ES-I3 (cell line): ENCODE data around the gene QRICH1.
A peak's percentile ranks its signal among the peaks of the same experiment; 100 is the strongest.

Experiments used
- H3K36me3 ChIP-seq: 2 replicates; pipeline ENCODE4 v1.6.1; 2013; ENCODE audit warnings: mild to moderate bottlenecking, low read length, control low read depth, moderate library complexity; ENCODE audit not compliant: insufficient read depth
- H3K4me1 ChIP-seq: 2 replicates; pipeline ENCODE4 v1.6.1; 2013; ENCODE audit warnings: mild to moderate bottlenecking, control low read depth, low read length; ENCODE audit not compliant: insufficient read depth
- H3K9ac ChIP-seq: 2 replicates; pipeline ENCODE4 v1.6.1; 2013; ENCODE audit warnings: low read depth, mild to moderate bottlenecking, low read length, moderate library complexity
- H3K9me3 ChIP-seq: 2 replicates; pipeline ENCODE4 v1.6.1; 2013; ENCODE audit warnings: mild to moderate bottlenecking, low read length, moderate library complexity; ENCODE audit not compliant: control insufficient read depth, insufficient read depth

QRICH1 gene

GRCh38 chr3:48993834-48994233 lies 100.0 kb downstream of the QRICH1 start:
- H3K4me1 ChIP-seq, result peaks cover 3% of the 10 kb centered on the region
- H3K9ac ChIP-seq, result no peak overlapping the region
- no peaks in the 10 kb centered on the region for H3K36me3 ChIP-seq
- H3K9me3 ChIP-seq, result no peaks in the 10 kb centered on the region

GRCh38 chr3:48991851-48992545 lies 101.9 kb downstream of the QRICH1 start:
- no peak overlapping the region for H3K9ac ChIP-seq
- H3K36me3 ChIP-seq, result no peaks in the 10 kb centered on the region
- H3K9me3 ChIP-seq, result no peaks in the 10 kb centered on the region
- peaks cover 3% of the 10 kb centered on the region for H3K4me1 ChIP-seq

- peaks cover 3% of the 10 kb centered on the region for H3K4me1 ChIP-seq
- H3K9ac ChIP-seq, result peak overlapping the region; percentile 88
- H3K36me3 ChIP-seq, result peaks cover 4% of the 10 kb centered on the region; the same call in 1 of the 2 replicates
- H3K9me3 ChIP-seq, result no peaks in the 10 kb centered on the region
Measured at GRCh38 chr3:48990636-48991469, 103.0 kb downstream of the QRICH1 start.

GRCh38 chr3:48989796-48990635 lies 103.9 kb downstream of the QRICH1 start, which contains the start of gene P4HTM:
P4HTM (plus strand) TSS chr3:48990241; CDS start chr3:48990257, 16 bp downstream.
- Histone ChIP-seq H3K36me3 (peaks cover 7% of the 10 kb centered on the region), H3K9me3 (no peaks in the 10 kb centered on the region), H3K9ac (peak within 1 kb of the TSS; percentile 88), H3K4me1 (peaks cover 3% of the 10 kb centered on the region)

DNA sequence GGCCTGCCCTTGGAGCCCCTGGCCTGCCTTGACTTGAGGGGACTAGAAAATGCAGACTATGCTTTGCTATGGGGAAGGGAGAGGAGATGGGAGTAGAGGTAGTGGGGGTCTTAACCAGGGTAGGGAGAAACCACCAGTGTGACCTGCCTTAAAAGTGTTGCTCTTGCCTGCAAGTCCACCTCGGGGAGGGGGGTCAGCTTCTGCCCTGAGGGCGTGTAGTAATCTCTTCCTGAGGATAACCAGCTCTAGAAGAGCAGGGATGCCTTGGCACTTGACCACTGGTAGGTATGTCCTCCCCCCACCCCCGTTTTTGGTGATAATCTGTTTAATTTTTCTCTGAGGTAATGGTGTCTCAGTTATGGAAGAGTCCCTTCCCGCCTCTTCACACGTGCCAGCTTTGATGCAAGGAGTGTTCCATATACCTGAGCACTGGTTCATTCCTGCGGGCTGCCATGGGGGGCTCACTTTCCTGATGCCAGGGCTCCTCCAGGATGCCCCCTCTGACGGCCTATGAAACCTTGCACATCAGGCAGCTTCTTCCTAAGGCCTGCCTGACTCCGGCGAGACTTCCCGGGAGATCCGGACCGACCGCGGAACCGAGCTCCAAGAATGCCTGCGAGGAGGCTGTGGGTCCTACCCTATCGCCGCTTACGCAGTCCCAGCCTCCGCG lies 104.6 kb downstream of the QRICH1 start:
- Histone ChIP-seq H3K9me3 (no peaks in the 10 kb centered on the region), H3K9ac (peak overlapping the region; percentile 88), H3K36me3 (peaks cover 10% of the 10 kb centered on the region), H3K4me1 (peaks cover 3% of the 10 kb centered on the region)

DNA sequence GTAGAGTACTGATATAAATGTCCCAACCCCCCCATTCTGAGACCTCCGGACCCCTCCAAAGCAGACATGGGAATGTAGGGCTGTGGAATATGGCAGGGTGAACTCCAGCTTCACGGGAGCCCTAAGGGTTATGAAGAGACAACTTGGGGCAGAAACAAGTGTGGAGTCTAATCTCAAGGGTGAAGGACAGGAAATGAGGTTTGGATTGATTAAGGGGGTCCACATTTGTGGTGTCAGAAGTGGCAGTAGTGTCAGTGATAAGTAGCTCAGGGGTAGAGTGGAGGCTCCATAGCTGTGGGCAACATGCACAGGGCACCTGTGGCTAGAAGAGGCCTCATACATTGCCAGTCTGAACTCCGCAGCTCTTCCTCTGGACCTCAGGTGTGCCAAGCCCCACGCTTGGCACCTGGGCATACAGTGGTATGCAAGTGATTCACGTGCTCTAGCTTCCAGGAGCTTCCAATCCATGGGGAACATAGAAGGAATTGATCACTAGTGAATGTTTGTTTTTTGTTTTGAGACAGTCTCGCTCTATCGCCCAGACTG lies 108.0 kb downstream of the QRICH1 start:
- no peak overlapping the region for H3K9ac ChIP-seq
- H3K4me1 ChIP-seq, result no peaks in the 10 kb centered on the region; the same call in 1 of the 2 replicates
- H3K36me3 ChIP-seq, result peaks cover 19% of the 10 kb centered on the region
- H3K9me3 ChIP-seq, result no peaks in the 10 kb centered on the region

DNA sequence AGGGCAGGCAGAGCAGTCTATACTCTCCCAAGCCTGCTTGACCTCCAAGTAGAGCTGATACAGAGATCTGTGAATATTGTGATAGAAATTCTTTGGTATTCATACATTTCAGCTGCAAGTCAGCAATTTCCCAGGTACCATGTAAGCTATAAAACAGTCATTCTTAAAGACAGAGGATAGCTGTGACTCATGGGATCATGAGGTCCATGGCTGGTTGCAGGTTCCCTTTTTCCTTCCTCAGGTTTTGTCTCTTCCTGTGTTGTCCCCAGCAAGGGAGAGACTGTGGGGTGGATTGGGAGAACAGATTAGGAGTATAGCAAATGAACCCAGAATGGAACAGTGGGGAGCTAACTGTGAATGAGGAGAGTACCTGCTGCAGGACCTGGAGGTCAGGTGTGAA lies 109.2 kb downstream of the QRICH1 start:
- Histone ChIP-seq H3K36me3 (peaks cover 26% of the 10 kb centered on the region), H3K9me3 (no peaks in the 10 kb centered on the region), H3K4me1 (no peaks in the 10 kb centered on the region; the same call in 1 of the 2 replicates), H3K9ac (no peak overlapping the region)

- H3K4me1 ChIP-seq, result no peaks in the 10 kb centered on the region
- H3K9ac ChIP-seq, result no peak overlapping the region
- peaks cover 26% of the 10 kb centered on the region for H3K36me3 ChIP-seq
- no peaks in the 10 kb centered on the region for H3K9me3 ChIP-seq
Measured at GRCh38 chr3:48983096-48983495, 110.8 kb downstream of the QRICH1 start.

DNA sequence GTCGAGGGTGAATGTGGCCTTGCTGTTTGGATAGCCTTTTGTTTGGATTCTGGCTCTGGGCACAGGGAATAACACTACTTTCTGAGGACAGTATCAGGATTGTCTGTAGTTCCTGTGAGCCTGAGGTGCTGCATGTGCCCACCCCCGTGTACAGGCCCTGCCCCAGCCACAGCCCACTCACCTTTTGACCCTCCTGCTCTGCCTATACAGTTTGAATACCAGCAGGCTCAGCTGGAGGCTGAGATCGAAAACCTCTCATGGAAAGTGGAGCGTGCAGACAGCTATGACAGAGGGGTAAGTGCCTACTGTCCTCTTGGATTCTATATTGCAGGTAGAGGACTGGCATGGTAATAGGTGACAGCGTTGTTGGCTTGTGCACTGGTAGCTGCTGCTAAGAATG lies 111.2 kb downstream of the QRICH1 start:
- H3K36me3 ChIP-seq, result peaks cover 26% of the 10 kb centered on the region
- H3K4me1 ChIP-seq, result no peaks in the 10 kb centered on the region
- no peak overlapping the region for H3K9ac ChIP-seq
- no peaks in the 10 kb centered on the region for H3K9me3 ChIP-seq

DNA sequence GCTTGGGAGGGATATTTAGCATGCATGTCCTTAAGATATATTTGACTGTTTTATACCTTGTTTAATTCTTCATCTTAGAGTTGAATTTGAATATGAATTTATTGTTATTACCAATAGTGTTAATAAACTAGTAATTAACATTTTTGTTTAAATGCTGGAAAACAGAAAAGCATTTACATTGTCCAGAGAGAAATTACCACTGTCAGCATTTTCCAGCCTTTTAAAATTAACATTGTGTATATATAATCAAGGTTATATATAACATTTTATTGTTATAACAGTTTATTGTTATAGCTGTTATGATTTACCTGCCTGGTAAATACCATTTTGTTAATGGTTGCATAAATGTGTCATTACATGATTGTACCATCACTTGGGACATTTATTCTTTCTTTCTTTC lies 111.9 kb downstream of the QRICH1 start:
- peaks cover 26% of the 10 kb centered on the region for H3K36me3 ChIP-seq
- no peaks in the 10 kb centered on the region for H3K9me3 ChIP-seq
- H3K4me1 ChIP-seq, result no peaks in the 10 kb centered on the region
- H3K9ac ChIP-seq, result no peak overlapping the region

DNA sequence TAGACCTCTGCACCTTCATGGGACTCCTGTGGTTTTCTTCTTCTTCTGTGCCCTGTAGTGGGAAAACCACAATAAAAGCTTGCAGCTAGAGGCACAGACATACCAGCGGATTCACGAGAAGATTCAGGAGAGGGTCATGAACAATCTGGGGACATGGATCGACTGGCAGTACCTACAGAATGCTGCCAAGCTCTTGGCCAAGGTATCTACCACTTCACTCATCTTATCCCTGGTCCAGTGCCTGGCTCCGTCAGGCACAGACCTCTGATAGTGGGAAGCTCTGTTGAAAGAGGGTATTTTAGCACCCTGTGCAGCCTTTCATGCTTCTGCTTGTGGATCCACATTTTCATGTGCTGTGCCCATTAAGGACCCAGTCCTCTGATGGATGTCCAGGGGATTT lies 113.6 kb downstream of the QRICH1 start:
- Histone ChIP-seq H3K4me1 (no peaks in the 10 kb centered on the region), H3K9ac (no peak overlapping the region), H3K9me3 (no peaks in the 10 kb centered on the region), H3K36me3 (peaks cover 32% of the 10 kb centered on the region)
